Neural progenitor cell (in vitro differentiated cells): ENCODE results near the gene ST6GALNAC2.

Experiments
- EZH2 ChIP-seq: fragments of 200-600 bp; sonication (generic); IDR thresholded peaks from 2 replicates; pipeline ENCODE4 v1.6.1; 2017; ENCODE audit warnings: antibody characterized with exemption, mild to moderate bottlenecking, moderate library complexity
- EZH2phosphoT487 ChIP-seq: fragments of 200-600 bp; sonication (generic); IDR thresholded peaks from 2 replicates; pipeline ENCODE4 v1.6.1; 2017; ENCODE audit warnings: antibody characterized with exemption

DNA sequence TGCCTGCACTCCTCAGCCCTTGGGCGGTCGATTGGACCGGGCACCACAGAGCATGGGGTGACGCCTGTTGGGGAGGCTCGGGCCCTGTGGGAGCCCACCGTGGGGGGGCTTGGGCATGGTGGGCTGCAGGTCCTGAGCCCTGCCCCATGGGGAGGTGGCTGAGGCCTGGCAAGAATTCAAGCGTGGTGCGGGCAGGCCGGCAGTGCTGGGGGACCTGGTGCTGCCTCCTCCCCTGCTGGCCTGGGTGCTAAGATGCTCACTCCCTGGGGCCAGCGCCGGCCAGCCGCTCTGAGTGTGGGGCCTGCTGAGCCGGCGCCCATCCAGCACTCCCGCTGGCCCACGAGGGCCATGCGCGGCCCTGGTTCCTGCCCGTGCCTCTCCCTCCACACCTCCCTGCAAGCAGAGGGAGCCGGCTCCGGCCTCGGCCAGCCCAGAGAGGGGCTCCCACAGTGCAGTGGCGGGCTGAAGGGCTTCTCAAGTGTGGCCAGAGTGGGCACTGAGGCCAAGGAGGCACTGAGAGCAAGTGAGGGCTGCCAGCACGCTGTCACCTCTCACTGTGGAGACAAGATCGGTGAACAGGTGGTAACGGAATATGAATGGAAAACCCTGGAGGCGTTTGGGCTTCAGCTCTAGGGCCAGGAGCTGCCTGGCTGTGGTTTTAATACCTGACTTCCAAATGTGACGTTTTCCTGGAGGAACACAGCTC is 29.4 kb upstream of the ST6GALNAC2 start:
- TF ChIP-seq EZH2phosphoT487 (no peak), EZH2 (no peak)
